H1 (cell line): ENCODE measurements around the gene PLD6. TPM values are rescaled to one million over a fixed set of nuclear protein-coding genes. Genes with fewer than 3 reads are reported as not detected.

Source experiments
- ASH2L ChIP-seq: fragments of 200-600, 300-600 bp; sonication (generic); IDR thresholded peaks from one replicate; pipeline ENCODE4 v1.7.1; 2017; ENCODE audit warnings: low read length
- CTBP2 ChIP-seq: IDR thresholded peaks from 2 replicates; pipeline ENCODE4 v1.7.0; 2011; ENCODE audit warnings: borderline replicate concordance, mild to moderate bottlenecking, moderate library complexity, mixed read lengths, low read length; ENCODE audit not compliant: insufficient read depth, insufficient read length
- PHF8 ChIP-seq: fragments of 200-600 bp; sonication (generic); conservative IDR thresholded peaks from 2 replicates; pipeline ENCODE4 v1.7.1; 2012; ENCODE audit warnings: low read depth, mild to moderate bottlenecking, inconsistent platforms, low read length, moderate library complexity
- POLR2A ChIP-seq, 2 experiments: IDR thresholded peaks; 1 replicate in 1 of 2; 2 replicates in 1 of 2; pipeline ENCODE4 v1.6.1; 2011; ENCODE audit warnings: low read depth in 2 of 2, low read length in 2 of 2, mild to moderate bottlenecking in 2 of 2; ENCODE audit errors: control extremely low read depth in 1 of 2
- POU5F1 ChIP-seq: IDR thresholded peaks from 2 replicates; pipeline ENCODE4 v1.6.1; 2011; ENCODE audit warnings: low read depth, mild to moderate bottlenecking, low read length, moderate library complexity
- RFX5 ChIP-seq: IDR thresholded peaks from 2 replicates; pipeline ENCODE4 v1.6.1; 2011; ENCODE audit warnings: low read depth, low read length, improper control_type of control experiment, borderline replicate concordance
- polyA plus RNA-seq, 7 experiments: library from polyadenylated mRNA; depleted of rRNA in 3 of 7; stranded (reverse) in 5 of 7; unstranded in 2 of 7; fragments of >200 nt in 5 of 7; fragments of 200-250 nt in 2 of 7; gene quantifications; 1 replicate in 5 of 7; 2 replicates in 1 of 7; 4 replicates in 1 of 7; pipeline versions ENCODE4 v1.2.1 to v1.2.3, GENCODE V29; 2011 to 2013; ENCODE audit warnings: missing spikeins in 2 of 7, mixed read lengths in 2 of 7
- total RNA-seq: library from RNA; stranded (reverse); fragmentation: NEBNext Ultra II Directional; extraction: Animal tissue kit (Norgen Biotek cat#: 25700); gene quantifications from 2 replicates; pipeline ENCODE4 v1.2.1, GENCODE V29; 2021
- TF ChIP-seq, protein P1 (sequence below): IDR thresholded peaks from 2 replicates; pipeline ENCODE4 v1.6.1; 2011; ENCODE audit warnings: low read depth, mild to moderate bottlenecking, low read length; ENCODE audit not compliant: insufficient read depth
- TF ChIP-seq, protein P2 (sequence below): IDR thresholded peaks from 2 replicates; pipeline ENCODE4 v1.6.1; 2012; ENCODE audit warnings: inconsistent platforms

The PLD6 gene
- total and polyA plus RNA-seq, 2 of the 8 experiments (the other 6 are each of a cell fraction or from before 2014, with no cell fraction given): 0.20 to 0.22 TPM

GRCh38 chr17:17164676-17165075, 41.5 kb downstream of the PLD6 start (continued):
- TF ChIP-seq CTBP2 (no peak), POLR2A (IDR thresholded peaks at IDR 0.05; ENCODE audit: control extremely low read depth in 1 of 2, low read depth in 2 of 2, low read length in 2 of 2) (no peak), POU5F1 (no peak), RFX5 (no peak), ASH2L (no peak), PHF8 (no peak)
- TF ChIP-seq, protein P1, sequence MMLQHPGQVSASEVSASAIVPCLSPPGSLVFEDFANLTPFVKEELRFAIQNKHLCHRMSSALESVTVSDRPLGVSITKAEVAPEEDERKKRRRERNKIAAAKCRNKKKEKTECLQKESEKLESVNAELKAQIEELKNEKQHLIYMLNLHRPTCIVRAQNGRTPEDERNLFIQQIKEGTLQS: no peak
- TF ChIP-seq, protein P2, sequence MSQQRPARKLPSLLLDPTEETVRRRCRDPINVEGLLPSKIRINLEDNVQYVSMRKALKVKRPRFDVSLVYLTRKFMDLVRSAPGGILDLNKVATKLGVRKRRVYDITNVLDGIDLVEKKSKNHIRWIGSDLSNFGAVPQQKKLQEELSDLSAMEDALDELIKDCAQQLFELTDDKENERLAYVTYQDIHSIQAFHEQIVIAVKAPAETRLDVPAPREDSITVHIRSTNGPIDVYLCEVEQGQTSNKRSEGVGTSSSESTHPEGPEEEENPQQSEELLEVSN: no peak
